Tibial nerve (tissue), 4 donors: ENCODE results near the gene PMP22.

ENCODE experiments used
- CTCF ChIP-seq, 5 experiments: fragments of 200-600 bp in 3 of 5; fragments of 450-650 bp in 2 of 5; sonication (generic) in 3 of 5; IDR thresholded peaks; one replicate each; pipeline ENCODE4 v1.5.1; 2016 to 2019; ENCODE audit warnings: antibody characterized with exemption in 5 of 5, mild to moderate bottlenecking in 3 of 5, moderate library complexity in 2 of 5
- EP300 ChIP-seq, 2 donors: sonication (generic); formaldehyde crosslinking; IDR thresholded peaks; one replicate each; pipeline ENCODE4 v1.6.1; 2017; ENCODE audit warnings: antibody characterized with exemption in 2 of 2, mild to moderate bottlenecking in 1 of 2
- POLR2A ChIP-seq, 2 donors: fragments of 450-650 bp; IDR thresholded peaks; one replicate each; pipeline ENCODE4 v1.6.1; 2017; ENCODE audit warnings: antibody characterized with exemption in 2 of 2, mild to moderate bottlenecking in 2 of 2, moderate library complexity in 2 of 2

- TF ChIP-seq CTCF (IDR thresholded peaks at IDR 0.05) = no peak
- no peak for TF ChIP-seq POLR2A (IDR thresholded peaks at IDR 0.05)
- no peak for TF ChIP-seq EP300 (IDR thresholded peaks at IDR 0.05)
Observed at GRCh38 chr17:15287538-15288267, 22.6 kb upstream of the PMP22 start.
